Activated naive CD4-positive, alpha-beta T cell (primary cell): ENCODE results near the gene TRPV2.

Source experiments
- DNase-seq, 4 experiments: peaks; one replicate each; lab custom pipeline; 2025; lab: John Stamatoyannopoulos, UW

The TRPV2 gene

GRCh38 chr17:16455997-16456741, 40.8 kb downstream of the TRPV2 start:
- no peak for DNase-seq

GRCh38 chr17:16456742-16457316, 41.5 kb downstream of the TRPV2 start:
- no peak for DNase-seq

- DNase-seq = no peak
These were observed 43.9 kb downstream of the TRPV2 start for GRCh38 chr17:16459271-16459670.

GRCh38 chr17:16459855-16460550, 44.6 kb downstream of the TRPV2 start:
- no peak for DNase-seq

- DNase-seq = no peak
These were observed 45.6 kb downstream of the TRPV2 start for GRCh38 chr17:16460796-16461605.

GRCh38 chr17:16461606-16461866, 46.2 kb downstream of the TRPV2 start:
- DNase-seq = no peak

- no peak for DNase-seq
These were observed 46.9 kb downstream of the TRPV2 start for GRCh38 chr17:16462070-16462864.

- no peak for DNase-seq
These were observed 48.3 kb downstream of the TRPV2 start for GRCh38 chr17:16463358-16464302.

- no peak for DNase-seq
These were observed 49.1 kb downstream of the TRPV2 start for GRCh38 chr17:16464303-16465051.

- no peak for DNase-seq
These were observed 49.6 kb downstream of the TRPV2 start for GRCh38 chr17:16465052-16465312.

GRCh38 chr17:16465861-16466338, 50.5 kb downstream of the TRPV2 start:
- DNase-seq = no peak

- DNase-seq = no peak
These were observed 51.0 kb downstream of the TRPV2 start for GRCh38 chr17:16466407-16466806.

GRCh38 chr17:16467044-16467443, 51.7 kb downstream of the TRPV2 start:
- no peak for DNase-seq

- DNase-seq = no peak
These were observed 52.5 kb downstream of the TRPV2 start for GRCh38 chr17:16467886-16468285.

GRCh38 chr17:16468428-16468992, 53.1 kb downstream of the TRPV2 start:
- no peak for DNase-seq

GRCh38 chr17:16470265-16470664, 54.9 kb downstream of the TRPV2 start:
- DNase-seq = no peak

- DNase-seq = no peak
These were observed 55.9 kb downstream of the TRPV2 start for GRCh38 chr17:16471295-16471694.

GRCh38 chr17:16472539-16472938, 57.2 kb downstream of the TRPV2 start:
- no peak for DNase-seq
